GM06990 (cell line): Measurements from ENCODE around the gene SGO2.

Experiments
- DNase-seq: peaks from one replicate; pipeline ENCODE4 v3.0.0-alpha.2; 2011; ENCODE audit not compliant: insufficient read length; ENCODE audit errors: extremely low read depth
- H3K27me3 ChIP-seq: replicated peaks from 2 replicates; pipeline ENCODE4 v1.6.0; 2011; ENCODE audit warnings: low read length; ENCODE audit not compliant: control insufficient read depth, insufficient read depth
- H3K36me3 ChIP-seq: 2 replicates; pipeline ENCODE4 v1.5.1; 2011; ENCODE audit warnings: low read length; ENCODE audit not compliant: control insufficient read depth, insufficient read depth
- H3K4me3 ChIP-seq: replicated peaks from 2 replicates; pipeline ENCODE4 v1.5.1; 2011; ENCODE audit warnings: low read depth, mild to moderate bottlenecking, control low read depth, low read length
- CTCF ChIP-seq: IDR thresholded peaks from 2 replicates; pipeline ENCODE4 v1.5.1; 2011; ENCODE audit warnings: low read length, control low read depth, mild to moderate bottlenecking, inconsistent platforms; ENCODE audit not compliant: insufficient read depth, poor library complexity, severe bottlenecking

The SGO2 gene

GRCh38 chr2:200585730-200586643, 60.0 kb downstream of the SGO2 start, which contains the start of gene AOX1:
Gene AOX1 (plus strand): TSS chr2:200586014. CDS start chr2:200586109, 95 bp downstream.
- no peaks in the 10 kb centered on the region for H3K36me3 ChIP-seq
- DNase-seq: peak; percentile 30
- H3K27me3 ChIP-seq: no peaks in the 10 kb centered on the region
- peak; percentile 8 for TF ChIP-seq CTCF
- peak within 1 kb of the TSS; percentile 47 for H3K4me3 ChIP-seq

GRCh38 chr2:200586644-200586975, 60.6 kb downstream of the SGO2 start:
- H3K27me3 ChIP-seq: no peaks in the 10 kb centered on the region
- no peak overlapping the region for H3K4me3 ChIP-seq

GRCh38 chr2:200587007-200587616, 61.1 kb downstream of the SGO2 start:
- no peaks in the 10 kb centered on the region for H3K36me3 ChIP-seq
- no peak overlapping the region for H3K4me3 ChIP-seq
- TF ChIP-seq CTCF: no peak
- DNase-seq: no peak
- no peaks in the 10 kb centered on the region for H3K27me3 ChIP-seq

More at GRCh38 chr2:200586644-200586975, 60.6 kb downstream of the SGO2 start:
- DNase-seq: no peak
- no peaks in the 10 kb centered on the region for H3K36me3 ChIP-seq
- no peak for TF ChIP-seq CTCF

GRCh38 chr2:200588076-200588678, 62.2 kb downstream of the SGO2 start:
- no peak for DNase-seq
- Histone ChIP-seq H3K36me3 (no peaks in the 10 kb centered on the region), H3K4me3 (no peak overlapping the region), H3K27me3 (no peaks in the 10 kb centered on the region)
- no peak for TF ChIP-seq CTCF

- Histone ChIP-seq H3K36me3 (no peaks in the 10 kb centered on the region), H3K4me3 (no peak overlapping the region), H3K27me3 (no peaks in the 10 kb centered on the region)
- TF ChIP-seq CTCF: no peak
- no peak for DNase-seq
Observed at GRCh38 chr2:200590090-200590489, 64.1 kb downstream of the SGO2 start.
